ENCODE measurements around the gene CAMK4.

The CAMK4 gene

GRCh38 chr5:111200828-111201227 lies 23.4 kb upstream of the CAMK4 start:
- Histone ChIP-seq H3K27ac (replicated peaks) (no peak overlapping the region), H3K27me3 (ENCODE audit: insufficient read depth, poor library complexity, severe bottlenecking) (no peaks in the 10 kb centered on the region), H3K4me3 (replicated peaks; ENCODE audit: insufficient read depth, low read length) (no peak overlapping the region)
- no peak for TF ChIP-seq GABPA (IDR thresholded peaks at IDR 0.05; ENCODE audit: low read depth)
- TF ChIP-seq POLR2AphosphoS5 (IDR thresholded peaks at IDR 0.05; ENCODE audit: low read depth) = no peak
- TF ChIP-seq, protein P1, sequence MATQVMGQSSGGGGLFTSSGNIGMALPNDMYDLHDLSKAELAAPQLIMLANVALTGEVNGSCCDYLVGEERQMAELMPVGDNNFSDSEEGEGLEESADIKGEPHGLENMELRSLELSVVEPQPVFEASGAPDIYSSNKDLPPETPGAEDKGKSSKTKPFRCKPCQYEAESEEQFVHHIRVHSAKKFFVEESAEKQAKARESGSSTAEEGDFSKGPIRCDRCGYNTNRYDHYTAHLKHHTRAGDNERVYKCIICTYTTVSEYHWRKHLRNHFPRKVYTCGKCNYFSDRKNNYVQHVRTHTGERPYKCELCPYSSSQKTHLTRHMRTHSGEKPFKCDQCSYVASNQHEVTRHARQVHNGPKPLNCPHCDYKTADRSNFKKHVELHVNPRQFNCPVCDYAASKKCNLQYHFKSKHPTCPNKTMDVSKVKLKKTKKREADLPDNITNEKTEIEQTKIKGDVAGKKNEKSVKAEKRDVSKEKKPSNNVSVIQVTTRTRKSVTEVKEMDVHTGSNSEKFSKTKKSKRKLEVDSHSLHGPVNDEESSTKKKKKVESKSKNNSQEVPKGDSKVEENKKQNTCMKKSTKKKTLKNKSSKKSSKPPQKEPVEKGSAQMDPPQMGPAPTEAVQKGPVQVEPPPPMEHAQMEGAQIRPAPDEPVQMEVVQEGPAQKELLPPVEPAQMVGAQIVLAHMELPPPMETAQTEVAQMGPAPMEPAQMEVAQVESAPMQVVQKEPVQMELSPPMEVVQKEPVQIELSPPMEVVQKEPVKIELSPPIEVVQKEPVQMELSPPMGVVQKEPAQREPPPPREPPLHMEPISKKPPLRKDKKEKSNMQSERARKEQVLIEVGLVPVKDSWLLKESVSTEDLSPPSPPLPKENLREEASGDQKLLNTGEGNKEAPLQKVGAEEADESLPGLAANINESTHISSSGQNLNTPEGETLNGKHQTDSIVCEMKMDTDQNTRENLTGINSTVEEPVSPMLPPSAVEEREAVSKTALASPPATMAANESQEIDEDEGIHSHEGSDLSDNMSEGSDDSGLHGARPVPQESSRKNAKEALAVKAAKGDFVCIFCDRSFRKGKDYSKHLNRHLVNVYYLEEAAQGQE (IDR thresholded peaks at IDR 0.05; ENCODE audit: insufficient replicate concordance, low read depth) = no peak
- no peak for TF ChIP-seq SPI1 (IDR thresholded peaks at IDR 0.05; ENCODE audit: borderline replicate concordance, low read depth)
- TF ChIP-seq, protein P2, sequence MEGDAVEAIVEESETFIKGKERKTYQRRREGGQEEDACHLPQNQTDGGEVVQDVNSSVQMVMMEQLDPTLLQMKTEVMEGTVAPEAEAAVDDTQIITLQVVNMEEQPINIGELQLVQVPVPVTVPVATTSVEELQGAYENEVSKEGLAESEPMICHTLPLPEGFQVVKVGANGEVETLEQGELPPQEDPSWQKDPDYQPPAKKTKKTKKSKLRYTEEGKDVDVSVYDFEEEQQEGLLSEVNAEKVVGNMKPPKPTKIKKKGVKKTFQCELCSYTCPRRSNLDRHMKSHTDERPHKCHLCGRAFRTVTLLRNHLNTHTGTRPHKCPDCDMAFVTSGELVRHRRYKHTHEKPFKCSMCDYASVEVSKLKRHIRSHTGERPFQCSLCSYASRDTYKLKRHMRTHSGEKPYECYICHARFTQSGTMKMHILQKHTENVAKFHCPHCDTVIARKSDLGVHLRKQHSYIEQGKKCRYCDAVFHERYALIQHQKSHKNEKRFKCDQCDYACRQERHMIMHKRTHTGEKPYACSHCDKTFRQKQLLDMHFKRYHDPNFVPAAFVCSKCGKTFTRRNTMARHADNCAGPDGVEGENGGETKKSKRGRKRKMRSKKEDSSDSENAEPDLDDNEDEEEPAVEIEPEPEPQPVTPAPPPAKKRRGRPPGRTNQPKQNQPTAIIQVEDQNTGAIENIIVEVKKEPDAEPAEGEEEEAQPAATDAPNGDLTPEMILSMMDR (IDR thresholded peaks at IDR 0.05; ENCODE audit: insufficient read depth, low read length) = no peak
- DNase-seq (ENCODE audit: low read depth in 1 of 2, low spot score in 1 of 2) = no peak

GRCh38 chr5:111201705-111202104 lies 22.5 kb upstream of the CAMK4 start:
- no peak for DNase-seq (ENCODE audit: low read depth in 1 of 2, low spot score in 1 of 2)
- no peaks in the 10 kb centered on the region for H3K27me3 ChIP-seq (ENCODE audit: insufficient read depth, poor library complexity, severe bottlenecking)
- TF ChIP-seq POLR2AphosphoS5 (IDR thresholded peaks at IDR 0.05; ENCODE audit: low read depth) (no peak), GABPA (IDR thresholded peaks at IDR 0.05; ENCODE audit: low read depth) (no peak), SPI1 (IDR thresholded peaks at IDR 0.05; ENCODE audit: borderline replicate concordance, low read depth) (no peak)
- TF ChIP-seq, protein P2 (IDR thresholded peaks at IDR 0.05; ENCODE audit: insufficient read depth, low read length) = no peak
- TF ChIP-seq, protein P1 (IDR thresholded peaks at IDR 0.05; ENCODE audit: insufficient replicate concordance, low read depth) = no peak
- no peak overlapping the region for H3K4me3 ChIP-seq (replicated peaks; ENCODE audit: insufficient read depth, low read length)
- no peak overlapping the region for H3K27ac ChIP-seq (replicated peaks)

GRCh38 chr5:111211341-111211740 lies 12.8 kb upstream of the CAMK4 start:
- DNase-seq (ENCODE audit: low read depth in 1 of 2, low spot score in 1 of 2) = no peak
- TF ChIP-seq, protein P2 (IDR thresholded peaks at IDR 0.05; ENCODE audit: insufficient read depth, low read length) = no peak
- no peak for TF ChIP-seq GABPA (IDR thresholded peaks at IDR 0.05; ENCODE audit: low read depth)
- TF ChIP-seq, protein P1 (IDR thresholded peaks at IDR 0.05; ENCODE audit: insufficient replicate concordance, low read depth) = no peak
- no peak overlapping the region for H3K4me3 ChIP-seq (replicated peaks; ENCODE audit: insufficient read depth, low read length)
- H3K27me3 ChIP-seq (ENCODE audit: insufficient read depth, poor library complexity, severe bottlenecking) = no peaks in the 10 kb centered on the region
- H3K27ac ChIP-seq (replicated peaks) = no peak overlapping the region

Data from HL-60 (cell line).